GM12878 (cell line): Measurements from ENCODE around the gene KCNH6. TPM values are rescaled to one million over a fixed set of nuclear protein-coding genes. Genes with fewer than 3 reads are reported as not detected.

ENCODE experiments used
- ATAC-seq: fragments of 200-7000 bp; cut with Tn5 transposase; 3 replicates; pipeline ENCODE4 v1.9.1; 2020; ENCODE audit warnings: mild to moderate bottlenecking, moderate library complexity
- BruUV-seq: library from RNA; stranded (reverse); fragments of 400-500 nt; replicated peaks from 2 replicates; lab custom pipeline; 2021; lab: Mats Ljungman, UMichigan
- CTCF ChIA-PET: fragments of 300-600 bp; sonication (Branson Sonifier 250); formaldehyde crosslinking; extraction: SDS; loops from one replicate; lab custom pipeline; 2021; ENCODE audit warnings: inconsistent platforms; lab: Yijun Ruan, JAX
- POLR2A ChIA-PET: fragments of 350-600 bp; formaldehyde crosslinking; extraction: SDS; loops from one replicate; lab custom pipeline; 2021; ENCODE audit warnings: inconsistent platforms; lab: Charles Lee
- RAD21 ChIA-PET: fragments of 300-600 bp; sonication (Branson Sonifier 250); formaldehyde crosslinking; loops from one replicate; lab custom pipeline; 2023; ENCODE audit warnings: antibody characterized with exemption; ENCODE audit not compliant: unreplicated experiment; lab: Charles Lee
- SMC1A ChIA-PET: fragments of 300-600 bp; sonication (Branson Sonifier 250); formaldehyde crosslinking; loops from one replicate; lab custom pipeline; 2023; ENCODE audit not compliant: unreplicated experiment, uncharacterized antibody; lab: Charles Lee
- DNase-seq: peaks from one replicate; pipeline ENCODE4 v3.0.0-alpha.2; 2011; ENCODE audit warnings: low read depth, low spot score
- FAIRE-seq: peaks from 3 replicates; lab custom pipeline; 2011; peaks lifted over from hg19 to GRCh38; lab: Jason Lieb, UNC
- H2AFZ ChIP-seq: 2 replicates; pipeline ENCODE4 v1.6.0; 2011; ENCODE audit warnings: low read depth, low read length, control low read depth; ENCODE audit not compliant: control insufficient read depth
- H3K27ac ChIP-seq: 2 replicates; pipeline ENCODE4 v1.5.1; 2011; ENCODE audit warnings: control low read depth; ENCODE audit not compliant: control insufficient read depth, insufficient read depth
- H3K27me3 ChIP-seq, 2 experiments: replicated peaks in 1 of 2; 2 replicates each; pipeline versions ENCODE4 v1.6.0 to v1.6.1; 2011; ENCODE audit warnings: low read length in 1 of 2; ENCODE audit not compliant: control insufficient read depth in 2 of 2, insufficient read depth in 2 of 2
- H3K36me3 ChIP-seq, 2 experiments: 2 replicates each; pipeline ENCODE4 v1.5.1; 2011; ENCODE audit warnings: low read length in 1 of 2; ENCODE audit not compliant: control insufficient read depth in 2 of 2, insufficient read depth in 2 of 2
- H3K4me1 ChIP-seq: 2 replicates; pipeline ENCODE4 v1.6.1; 2011; ENCODE audit warnings: mild to moderate bottlenecking, low read length, moderate library complexity, mixed read lengths; ENCODE audit not compliant: control insufficient read depth, insufficient read depth
- H3K4me2 ChIP-seq: 2 replicates; pipeline ENCODE4 v1.6.0; 2011; ENCODE audit warnings: control low read depth; ENCODE audit not compliant: control insufficient read depth, insufficient read depth
- H3K4me3 ChIP-seq: fragments of 200-600 bp; sonication (generic); 2 replicates; pipeline ENCODE4 v1.5.1; 2016
- H3K79me2 ChIP-seq: 2 replicates; pipeline ENCODE4 v1.6.0; 2011; ENCODE audit warnings: low read length; ENCODE audit not compliant: control insufficient read depth, insufficient read depth
- H3K9ac ChIP-seq: 2 replicates; pipeline ENCODE4 v1.8.0; 2011; ENCODE audit warnings: low read length, control low read depth, mixed read lengths; ENCODE audit not compliant: control insufficient read depth, insufficient read depth
- H3K9me3 ChIP-seq: replicated peaks from 3 replicates; pipeline ENCODE4 v1.5.1; 2011; ENCODE audit warnings: mild to moderate bottlenecking, low read length; ENCODE audit not compliant: control insufficient read depth, insufficient read depth
- H4K20me1 ChIP-seq: 2 replicates; pipeline ENCODE4 v1.6.0; 2011; ENCODE audit not compliant: control insufficient read depth, insufficient read depth
- ATF7 ChIP-seq: fragments of 450-650 bp; IDR thresholded peaks from 2 replicates; pipeline ENCODE4 v1.6.1; 2016; ENCODE audit warnings: low read depth, mild to moderate bottlenecking
- WGBS: methylation state at CpG from one replicate; pipeline ENCODE4 v1.1.6; 2016; ENCODE audit warnings: low lambda C conversion rate; ENCODE audit not compliant: insufficient replicate concordance, insufficient coverage; ENCODE audit errors: missing lambda C conversion rate; 5-methylcytosine and 5-hydroxymethylcytosine counted together
- in situ Hi-C: fragments of 300-500 bp; cut with MboI; formaldehyde crosslinking; loops from 9 replicates; pipeline ENCODE4 v1.14.3; 2018; ENCODE audit warnings: mixed read lengths
- intact Hi-C: fragments of 100-400 bp; cut with micrococcal nuclease; formaldehyde crosslinking; loops from one replicate; pipeline ENCODE4 v1.14.2; 2022; ENCODE audit not compliant: unreplicated experiment
- polyA plus RNA-seq, 11 experiments: library from polyadenylated mRNA; depleted of rRNA in 4 of 11; unstranded in 6 of 11; stranded (reverse) in 5 of 11; fragments of >200 nt; fragmentation: Nextera tagmentation in 4 of 11; fragmentation: Illumina TruSeq in 1 of 11; extraction: Ambion mirVana in 4 of 11; extraction: Trizol in 1 of 11; gene quantifications; 1 replicate in 1 of 11; 2 replicates in 10 of 11; pipeline versions ENCODE4 v1.2.1 to v1.2.3, GENCODE V29; 2011 to 2016; ENCODE audit warnings: inconsistent platforms in 2 of 11, missing spikeins in 2 of 11, low read depth in 1 of 11
- total RNA-seq, 4 experiments: library from RNA; depleted of rRNA in 3 of 4; stranded (reverse); fragments of >200 nt in 3 of 4; fragmentation: Illumina TruSeq in 1 of 4; extraction: Trizol in 1 of 4; gene quantifications; 2 replicates each; pipeline versions ENCODE4 v1.2.1 to v1.2.3, GENCODE V29; 2013 to 2021
- TF ChIP-seq, protein P1 (sequence below): fragments of 450-650 bp; IDR thresholded peaks from 2 replicates; pipeline ENCODE4 v1.6.1; 2017; ENCODE audit warnings: mild to moderate bottlenecking, low read depth, inconsistent platforms; ENCODE audit not compliant: poor library complexity, severe bottlenecking
- TF ChIP-seq, protein P2 (sequence below): fragments of 450-650 bp; IDR thresholded peaks from 2 replicates; pipeline ENCODE4 v1.6.1; 2018; ENCODE audit warnings: borderline replicate concordance, mild to moderate bottlenecking; ENCODE audit not compliant: partially characterized antibody

Gene KCNH6
- total and polyA plus RNA-seq, 10 of the 15 experiments (the other 5 are each of a cell fraction or from before 2014, with no cell fraction given): not detected

DNA sequence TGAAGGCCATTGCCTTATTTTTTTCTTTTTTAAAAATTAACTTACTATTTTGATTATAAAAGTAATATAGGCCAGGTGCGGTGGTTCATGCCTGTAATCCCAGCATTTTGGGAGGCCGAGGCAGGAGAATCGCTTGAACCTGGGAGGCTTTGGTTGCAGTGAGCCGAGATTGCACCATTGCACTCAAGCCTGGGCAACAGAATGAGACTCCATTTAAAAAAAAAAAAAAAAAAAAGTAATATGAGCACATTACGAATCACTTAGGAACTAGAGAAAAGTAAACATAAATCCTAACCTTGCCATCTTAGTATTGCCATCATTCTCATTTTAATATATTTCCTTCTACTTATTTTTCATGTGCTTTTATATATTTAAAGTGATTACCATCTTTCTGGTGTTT is 64.6 kb downstream of the KCNH6 start:
- no peaks in the 10 kb centered on the region for H4K20me1 ChIP-seq
- no peak overlapping the region for H3K4me3 ChIP-seq
- ChIA-PET CTCF (interaction anchor here (0.6 kb wide), 1 partner anchor 22 kb away, joined by 3 read pairs; no protein-coding TSS in a partner anchor), RAD21 (no interaction called here), SMC1A (no interaction called here), POLR2A (interaction anchor here (1.3 kb wide), 1 partner anchor 14 kb away, joined by 3 read pairs; no protein-coding TSS in a partner anchor)
- H3K4me2 ChIP-seq: no peak overlapping the region
- H3K27me3 ChIP-seq: no peaks in the 10 kb centered on the region
- no peak for ATAC-seq
- in situ Hi-C loops (no loop called here), intact Hi-C loops (no loop called here)
- TF ChIP-seq, protein P1, sequence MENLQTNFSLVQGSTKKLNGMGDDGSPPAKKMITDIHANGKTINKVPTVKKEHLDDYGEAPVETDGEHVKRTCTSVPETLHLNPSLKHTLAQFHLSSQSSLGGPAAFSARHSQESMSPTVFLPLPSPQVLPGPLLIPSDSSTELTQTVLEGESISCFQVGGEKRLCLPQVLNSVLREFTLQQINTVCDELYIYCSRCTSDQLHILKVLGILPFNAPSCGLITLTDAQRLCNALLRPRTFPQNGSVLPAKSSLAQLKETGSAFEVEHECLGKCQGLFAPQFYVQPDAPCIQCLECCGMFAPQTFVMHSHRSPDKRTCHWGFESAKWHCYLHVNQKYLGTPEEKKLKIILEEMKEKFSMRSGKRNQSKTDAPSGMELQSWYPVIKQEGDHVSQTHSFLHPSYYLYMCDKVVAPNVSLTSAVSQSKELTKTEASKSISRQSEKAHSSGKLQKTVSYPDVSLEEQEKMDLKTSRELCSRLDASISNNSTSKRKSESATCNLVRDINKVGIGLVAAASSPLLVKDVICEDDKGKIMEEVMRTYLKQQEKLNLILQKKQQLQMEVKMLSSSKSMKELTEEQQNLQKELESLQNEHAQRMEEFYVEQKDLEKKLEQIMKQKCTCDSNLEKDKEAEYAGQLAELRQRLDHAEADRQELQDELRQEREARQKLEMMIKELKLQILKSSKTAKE: no peak
- TF ChIP-seq, protein P2, sequence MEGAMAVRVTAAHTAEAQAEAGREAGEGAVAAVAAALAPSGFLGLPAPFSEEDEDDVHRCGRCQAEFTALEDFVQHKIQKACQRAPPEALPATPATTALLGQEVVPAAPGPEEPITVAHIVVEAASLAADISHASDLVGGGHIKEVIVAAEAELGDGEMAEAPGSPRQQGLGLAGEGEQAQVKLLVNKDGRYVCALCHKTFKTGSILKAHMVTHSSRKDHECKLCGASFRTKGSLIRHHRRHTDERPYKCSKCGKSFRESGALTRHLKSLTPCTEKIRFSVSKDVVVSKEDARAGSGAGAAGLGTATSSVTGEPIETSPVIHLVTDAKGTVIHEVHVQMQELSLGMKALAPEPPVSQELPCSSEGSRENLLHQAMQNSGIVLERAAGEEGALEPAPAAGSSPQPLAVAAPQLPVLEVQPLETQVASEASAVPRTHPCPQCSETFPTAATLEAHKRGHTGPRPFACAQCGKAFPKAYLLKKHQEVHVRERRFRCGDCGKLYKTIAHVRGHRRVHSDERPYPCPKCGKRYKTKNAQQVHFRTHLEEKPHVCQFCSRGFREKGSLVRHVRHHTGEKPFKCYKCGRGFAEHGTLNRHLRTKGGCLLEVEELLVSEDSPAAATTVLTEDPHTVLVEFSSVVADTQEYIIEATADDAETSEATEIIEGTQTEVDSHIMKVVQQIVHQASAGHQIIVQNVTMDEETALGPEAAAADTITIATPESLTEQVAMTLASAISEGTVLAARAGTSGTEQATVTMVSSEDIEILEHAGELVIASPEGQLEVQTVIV: no peak
- no peak for TF ChIP-seq ATF7
- no peak overlapping the region for H3K27ac ChIP-seq
- FAIRE-seq: no peak
- no peak overlapping the region for H2AFZ ChIP-seq
- no peaks in the 10 kb centered on the region for H3K9me3 ChIP-seq
- BruUV-seq: no TSS peak
- no peaks in the 10 kb centered on the region for H3K79me2 ChIP-seq
- H3K4me1 ChIP-seq: no peaks in the 10 kb centered on the region; the same call in 1 of the 2 replicates
- WGBS: 99% methylated on average over 5 of the region's 5 CpGs
- peaks cover 30 to 53% of the 10 kb centered on the region in 2 experiments for H3K36me3 ChIP-seq
- H3K9ac ChIP-seq: no peak overlapping the region
- DNase-seq: no peak
